H1 (cell line): ENCODE data around the gene ADCY2. TPM values are rescaled to one million over a fixed set of nuclear protein-coding genes. Genes with fewer than 3 reads are reported as not detected.

Experiments used
- CTCF ChIA-PET: fragments of 300-600 bp; sonication (Branson Sonifier 250); formaldehyde crosslinking; loops from one replicate; lab custom pipeline; 2021; ENCODE audit not compliant: partially characterized antibody; lab: Charles Lee
- POLR2A ChIA-PET: fragments of 300-600 bp; sonication (Branson Sonifier 250); formaldehyde crosslinking; loops from one replicate; lab custom pipeline; 2021; ENCODE audit warnings: inconsistent platforms; ENCODE audit not compliant: partially characterized antibody; lab: Charles Lee
- DNase-seq, 2 experiments: peaks; one replicate each; pipeline versions ENCODE4 v3.0.0 to v3.0.0-alpha.2; 2010 to 2022; ENCODE audit warnings: low spot score in 2 of 2, low read depth in 1 of 2, mixed read lengths in 1 of 2
- FAIRE-seq: peaks from 2 replicates; lab custom pipeline; 2011; peaks lifted over from hg19 to GRCh38; lab: Jason Lieb, UNC
- H2AFZ ChIP-seq: 2 replicates; pipeline ENCODE4 v1.8.1; 2012; ENCODE audit warnings: low read length, inconsistent platforms
- H2AK5ac ChIP-seq: 2 replicates; pipeline ENCODE4 v1.6.1; 2013; ENCODE audit warnings: low read depth, low read length
- H2BK120ac ChIP-seq: replicated peaks from 2 replicates; pipeline ENCODE3; 2013; ENCODE audit warnings: low read depth, low read length, inconsistent platforms
- H2BK12ac ChIP-seq: 2 replicates; pipeline ENCODE4 v1.6.1; 2013; ENCODE audit warnings: low read depth, low read length
- H2BK15ac ChIP-seq: 2 replicates; pipeline ENCODE4 v1.6.1; 2013; ENCODE audit warnings: low read length
- H2BK20ac ChIP-seq: 2 replicates; pipeline ENCODE4 v1.6.1; 2013; ENCODE audit warnings: low read length
- H2BK5ac ChIP-seq: 2 replicates; pipeline ENCODE4 v1.6.1; 2013; ENCODE audit warnings: low read depth, low read length
- H3K14ac ChIP-seq: 2 replicates; pipeline ENCODE4 v1.6.1; 2013; ENCODE audit warnings: inconsistent platforms; ENCODE audit not compliant: insufficient read length
- H3K18ac ChIP-seq: 2 replicates; pipeline ENCODE4 v1.6.1; 2013; ENCODE audit warnings: low read length; ENCODE audit errors: extremely low read depth
- H3K23ac ChIP-seq: 2 replicates; pipeline ENCODE4 v1.6.1; 2013; ENCODE audit warnings: inconsistent platforms; ENCODE audit not compliant: insufficient read length
- H3K23me2 ChIP-seq: 2 replicates; pipeline ENCODE4 v1.6.1; 2013; ENCODE audit warnings: low read depth, low read length
- H3K27ac ChIP-seq: 2 replicates; pipeline ENCODE4 v1.6.1; 2011; ENCODE audit warnings: low read depth, low read length, inconsistent platforms
- H3K27me3 ChIP-seq, 4 experiments: replicated peaks in 1 of 4; 1 replicate in 1 of 4; 2 replicates in 3 of 4; pipeline versions ENCODE4 v1.6.1 to v1.8.1; 2011 to 2013; ENCODE audit warnings: low read length in 3 of 4, mild to moderate bottlenecking in 3 of 4, inconsistent platforms in 2 of 4, mixed read lengths in 2 of 4, moderate library complexity in 1 of 4; ENCODE audit not compliant: control insufficient read depth in 3 of 4, insufficient read depth in 3 of 4; ENCODE audit errors: extremely low read depth in 1 of 4
- H3K36me3 ChIP-seq, 4 experiments: 2 replicates each; pipeline versions ENCODE4 v1.6.1 to v1.8.1; 2011 to 2013; ENCODE audit warnings: mild to moderate bottlenecking in 4 of 4, low read length in 3 of 4, moderate library complexity in 2 of 4, control low read depth in 1 of 4, inconsistent platforms in 1 of 4; ENCODE audit not compliant: insufficient read depth in 4 of 4, control insufficient read depth in 2 of 4
- H3K4ac ChIP-seq: replicated peaks from 2 replicates; pipeline ENCODE3; 2013; ENCODE audit warnings: low read length, low read depth, mixed read lengths, inconsistent platforms; ENCODE audit not compliant: insufficient read length
- H3K4me1 ChIP-seq, 4 experiments: replicated peaks in 1 of 4; 1 replicate in 1 of 4; 2 replicates in 3 of 4; pipeline versions ENCODE4 v1.6.1 to v1.8.1; 2011 to 2013; ENCODE audit warnings: low read length in 3 of 4, inconsistent platforms in 2 of 4, mixed read lengths in 1 of 4; ENCODE audit not compliant: insufficient read depth in 4 of 4, control insufficient read depth in 3 of 4
- H3K4me2 ChIP-seq, 2 experiments: 2 replicates each; pipeline versions ENCODE4 v1.6.1 to v1.8.1; 2011 to 2013; ENCODE audit warnings: low read depth in 2 of 2, low read length in 2 of 2, control low read depth in 1 of 2, inconsistent platforms in 1 of 2, mild to moderate bottlenecking in 1 of 2; ENCODE audit not compliant: insufficient read depth in 1 of 2
- H3K4me3 ChIP-seq, 4 experiments: fragments of 200-600, 300-600 bp in 1 of 4; sonication (generic), shearing (Covaris generic), sonication (Bioruptor Twin) in 1 of 4; 2 replicates each; pipeline versions ENCODE4 v1.5.1 to v1.8.1; 2011 to 2016; ENCODE audit warnings: low read length in 4 of 4, low read depth in 3 of 4, control low read depth in 2 of 4, inconsistent platforms in 2 of 4, mild to moderate bottlenecking in 2 of 4, mixed read lengths in 1 of 4, moderate library complexity in 1 of 4; ENCODE audit not compliant: insufficient read depth in 2 of 4; ENCODE audit errors: extremely low read depth in 1 of 4
- H3K56ac ChIP-seq: replicated peaks from 2 replicates; pipeline ENCODE3; 2013; ENCODE audit warnings: low read depth, mild to moderate bottlenecking, mixed read lengths, low read length, inconsistent platforms; ENCODE audit not compliant: insufficient read length
- H3K79me1 ChIP-seq: 2 replicates; pipeline ENCODE4 v1.6.1; 2013; ENCODE audit warnings: low read depth, low read length, control low read depth
- H3K79me2 ChIP-seq, 2 experiments: 2 replicates each; pipeline versions ENCODE4 v1.6.1 to v1.8.1; 2012 to 2013; ENCODE audit warnings: low read length in 2 of 2, mild to moderate bottlenecking in 2 of 2, inconsistent platforms in 1 of 2; ENCODE audit not compliant: insufficient read depth in 2 of 2, control insufficient read depth in 1 of 2
- H3K9ac ChIP-seq, 4 experiments: replicated peaks in 1 of 4; 1 replicate in 1 of 4; 2 replicates in 3 of 4; pipeline versions ENCODE4 v1.6.1 to v1.8.1; 2011 to 2013; ENCODE audit warnings: low read depth in 3 of 4, low read length in 3 of 4, control low read depth in 2 of 4, mild to moderate bottlenecking in 2 of 4, moderate library complexity in 2 of 4, inconsistent platforms in 1 of 4; ENCODE audit errors: extremely low read depth in 1 of 4
- H3K9me3 ChIP-seq, 2 experiments: 2 replicates each; pipeline versions ENCODE4 v1.6.1 to v1.8.1; 2012 to 2013; ENCODE audit warnings: mild to moderate bottlenecking in 2 of 2, moderate library complexity in 2 of 2, control low read depth in 1 of 2, inconsistent platforms in 1 of 2, low read depth in 1 of 2, low read length in 1 of 2, mixed read lengths in 1 of 2; ENCODE audit not compliant: insufficient read depth in 2 of 2
- H4K20me1 ChIP-seq, 2 experiments: replicated peaks in 1 of 2; 2 replicates each; pipeline versions ENCODE3 to v1.8.1; 2011 to 2013; ENCODE audit warnings: inconsistent platforms in 2 of 2, low read length in 2 of 2, mild to moderate bottlenecking in 1 of 2; ENCODE audit not compliant: insufficient read depth in 2 of 2, control insufficient read depth in 1 of 2
- H4K5ac ChIP-seq: 2 replicates; pipeline ENCODE4 v1.6.1; 2013; ENCODE audit warnings: low read length, low read depth, mixed read lengths, inconsistent platforms; ENCODE audit not compliant: insufficient read length
- H4K8ac ChIP-seq: 2 replicates; pipeline ENCODE4 v1.8.0; 2013; ENCODE audit warnings: mild to moderate bottlenecking, moderate library complexity, low read length, inconsistent platforms; ENCODE audit not compliant: insufficient read depth; ENCODE audit errors: extremely low read depth
- H4K91ac ChIP-seq: replicated peaks from 2 replicates; pipeline ENCODE3; 2013; ENCODE audit warnings: low read length, mixed read lengths, inconsistent platforms; ENCODE audit not compliant: insufficient read length
- ATF3 ChIP-seq: IDR thresholded peaks from 2 replicates; pipeline ENCODE4 v1.6.1; 2011; ENCODE audit warnings: low read depth, mild to moderate bottlenecking, low read length; ENCODE audit not compliant: insufficient read depth
- BCL11A ChIP-seq, 2 experiments: IDR thresholded peaks; one replicate each; pipeline ENCODE4 v1.6.1; 2011; ENCODE audit warnings: low read depth in 2 of 2, low read length in 2 of 2, mild to moderate bottlenecking in 2 of 2
- CREB1 ChIP-seq: IDR thresholded peaks from 2 replicates; pipeline ENCODE4 v1.6.1; 2012; ENCODE audit warnings: inconsistent platforms
- CTBP2 ChIP-seq: IDR thresholded peaks from 2 replicates; pipeline ENCODE4 v1.7.0; 2011; ENCODE audit warnings: borderline replicate concordance, mild to moderate bottlenecking, moderate library complexity, mixed read lengths, low read length; ENCODE audit not compliant: insufficient read depth, insufficient read length
- GABPA ChIP-seq: IDR thresholded peaks from 2 replicates; pipeline ENCODE4 v1.6.1; 2011; ENCODE audit warnings: mild to moderate bottlenecking, low read length, moderate library complexity, borderline replicate concordance; ENCODE audit not compliant: insufficient read depth
- GTF2F1 ChIP-seq: IDR thresholded peaks from 2 replicates; pipeline ENCODE4 v1.6.1; 2012; ENCODE audit warnings: low read depth, low read length, improper control_type of control experiment, borderline replicate concordance
- NRF1 ChIP-seq: IDR thresholded peaks from 2 replicates; pipeline ENCODE4 v1.6.1; 2011; ENCODE audit warnings: mild to moderate bottlenecking, low read depth, low read length, improper control_type of control experiment
- RAD21 ChIP-seq, 2 experiments: IDR thresholded peaks in 1 of 2; conservative IDR thresholded peaks in 1 of 2; 2 replicates each; pipeline ENCODE4 v1.6.1; 2011; ENCODE audit warnings: low read depth in 2 of 2, low read length in 2 of 2, improper control_type of control experiment in 1 of 2, inconsistent platforms in 1 of 2, mild to moderate bottlenecking in 1 of 2, moderate library complexity in 1 of 2
- RNF2 ChIP-seq: fragments of 200-900, 300-1000 bp; sonication (generic); IDR thresholded peaks from 2 replicates; pipeline ENCODE4 v1.7.1; 2016; ENCODE audit warnings: borderline replicate concordance, low read depth, mild to moderate bottlenecking, antibody characterized with exemption, low read length; ENCODE audit not compliant: poor library complexity, severe bottlenecking; ENCODE audit errors: missing control alignments
- TCF12 ChIP-seq: IDR thresholded peaks from 2 replicates; pipeline ENCODE4 v1.6.1; 2011; ENCODE audit warnings: low read depth, mild to moderate bottlenecking, low read length
- YY1 ChIP-seq: IDR thresholded peaks from 2 replicates; pipeline ENCODE4 v1.6.1; 2011; ENCODE audit warnings: low read depth, mild to moderate bottlenecking, low read length
- ZNF274 ChIP-seq: IDR thresholded peaks from 2 replicates; pipeline ENCODE4 v1.7.0; 2012; ENCODE audit warnings: low read length, borderline replicate concordance; ENCODE audit errors: extremely low read depth
- WGBS, 2 experiments: shearing (Covaris generic) in 1 of 2; methylation state at CpG; one replicate each; pipeline versions ENCODE4 v1.1.6 to v1.1.7; 2013 to 2015; ENCODE audit warnings: low lambda C conversion rate in 2 of 2, mixed read lengths in 2 of 2, inconsistent platforms in 1 of 2, low coverage in 1 of 2, missing lambda C conversion rate in 1 of 2; ENCODE audit not compliant: insufficient replicate concordance in 2 of 2, insufficient coverage in 1 of 2, insufficient read length in 1 of 2; ENCODE audit errors: extremely low coverage in 1 of 2, missing lambda C conversion rate in 1 of 2; 5-methylcytosine and 5-hydroxymethylcytosine counted together
- polyA plus RNA-seq, 7 experiments: library from polyadenylated mRNA; depleted of rRNA in 3 of 7; stranded (reverse) in 5 of 7; unstranded in 2 of 7; fragments of >200 nt in 5 of 7; fragments of 200-250 nt in 2 of 7; gene quantifications; 1 replicate in 5 of 7; 2 replicates in 1 of 7; 4 replicates in 1 of 7; pipeline versions ENCODE4 v1.2.1 to v1.2.3, GENCODE V29; 2011 to 2013; ENCODE audit warnings: missing spikeins in 2 of 7, mixed read lengths in 2 of 7
- total RNA-seq: library from RNA; stranded (reverse); fragmentation: NEBNext Ultra II Directional; extraction: Animal tissue kit (Norgen Biotek cat#: 25700); gene quantifications from 2 replicates; pipeline ENCODE4 v1.2.1, GENCODE V29; 2021

Gene ADCY2
- total and polyA plus RNA-seq, 2 of the 8 experiments (the other 6 are each of a cell fraction or from before 2014, with no cell fraction given): 35.8 to 122 TPM

DNA sequence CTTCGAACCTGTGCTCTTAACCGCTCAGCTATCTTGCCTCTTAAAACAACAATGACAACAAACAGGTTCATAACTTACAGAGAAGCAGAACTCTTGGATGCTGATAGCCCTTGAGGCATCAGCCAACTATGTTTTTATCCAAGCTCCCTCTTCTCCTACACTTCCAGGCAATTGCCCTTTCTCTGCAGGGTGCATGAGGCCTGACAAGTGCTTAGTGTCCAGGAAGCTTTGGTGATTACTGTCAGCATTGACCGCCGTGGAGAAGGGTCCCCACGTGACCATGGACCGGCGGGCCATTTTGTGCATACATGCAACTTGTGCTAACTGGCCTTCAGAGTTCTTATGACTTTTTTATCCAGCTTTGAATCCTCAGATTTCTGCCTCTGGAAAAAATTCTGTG lies 71.2 kb downstream of the ADCY2 start:
- Histone ChIP-seq H3K4me2 (no peak overlapping the region), H2BK120ac (no peak overlapping the region), H3K56ac (no peak overlapping the region), H3K23me2 (no peaks in the 10 kb centered on the region), H4K91ac (no peak overlapping the region), H4K8ac (no peak overlapping the region), H2BK15ac (no peak overlapping the region), H2AK5ac (no peak overlapping the region), H3K14ac (no peak overlapping the region), H4K20me1 (peaks cover 0 to 3% of the 10 kb centered on the region in 2 experiments), H2AFZ (no peak overlapping the region), H2BK12ac (no peak overlapping the region), H3K27me3 (no peaks in the 10 kb centered on the region), H3K18ac (no peak overlapping the region), H3K27ac (no peak overlapping the region), H2BK20ac (no peak overlapping the region), H3K9ac (no peak overlapping the region), H4K5ac (no peak overlapping the region), H3K36me3 (no peaks in the 10 kb centered on the region; a peak in 2 of 8 replicates), H3K4me3 (no peak overlapping the region), H3K79me2 (peaks cover 0 to 99% of the 10 kb centered on the region in 2 experiments; a peak in 3 of 4 replicates), H3K23ac (no peak overlapping the region), H3K4me1 (peaks cover 0 to 13% (median 4%) of the 10 kb centered on the region in 4 experiments; a peak in 4 of 7 replicates), H3K9me3 (peaks cover 0 to 4% of the 10 kb centered on the region in 2 experiments; a peak in 2 of 4 replicates), H2BK5ac (no peak overlapping the region), H3K4ac (no peak overlapping the region), H3K79me1 (peaks cover 2% of the 10 kb centered on the region; the same call in 1 of the 2 replicates)
- WGBS, 2 experiments: 84% methylated on average over 7 of the region's 7 CpGs; no CpG with 5 or more reads in 1 of the 2 experiments
- CTCF ChIA-PET: interaction anchor here (1.2 to 3.9 kb wide), 3 partner anchors 8 to 648 kb away, joined by 3 to 19 read pairs (median 5); no protein-coding TSS in a partner anchor
- FAIRE-seq: no peak
- POLR2A ChIA-PET: no interaction called here
- no peak for DNase-seq
- TF ChIP-seq TCF12 (no peak), BCL11A (IDR thresholded peaks at IDR 0.05; ENCODE audit: low read depth in 2 of 2, low read length in 2 of 2) (no peak), YY1 (no peak), RAD21 (IDR thresholded peaks at IDR 0.05 in 1 of 2, conservative IDR thresholded peaks at IDR 0.05 in 1 of 2; ENCODE audit: low read depth in 2 of 2, low read length in 2 of 2) (no peak), ATF3 (no peak), CTBP2 (no peak), GTF2F1 (no peak), CREB1 (no peak), ZNF274 (no peak), NRF1 (no peak), RNF2 (no peak), GABPA (no peak)
